Mesendoderm (in vitro differentiated cells): ENCODE measurements around the gene RECQL.

ENCODE experiments used
- DNase-seq: peaks from one replicate; pipeline ENCODE4 v3.0.0; 2013
- H2AK5ac ChIP-seq: 2 replicates; pipeline ENCODE4 v1.6.1; 2013; ENCODE audit warnings: low read length, inconsistent platforms
- H2BK120ac ChIP-seq: 2 replicates; pipeline ENCODE4 v1.6.1; 2013; ENCODE audit warnings: low read depth, mild to moderate bottlenecking, low read length, moderate library complexity, mixed read lengths
- H2BK15ac ChIP-seq: replicated peaks from 2 replicates; pipeline ENCODE4 v1.6.1; 2013; ENCODE audit warnings: low read depth, mild to moderate bottlenecking, moderate library complexity
- H2BK5ac ChIP-seq: 2 replicates; pipeline ENCODE4 v1.6.1; 2013; ENCODE audit warnings: low read length, inconsistent platforms
- H3K18ac ChIP-seq: 2 replicates; pipeline ENCODE4 v1.6.1; 2013; ENCODE audit warnings: mild to moderate bottlenecking, low read length, mixed read lengths
- H3K23ac ChIP-seq: one replicate; pipeline ENCODE4 v1.6.1; 2013; ENCODE audit warnings: low read length
- H3K27ac ChIP-seq: 2 replicates; pipeline ENCODE4 v1.5.1; 2013; ENCODE audit warnings: low read depth, mild to moderate bottlenecking, inconsistent platforms, low read length, moderate library complexity
- H3K27me3 ChIP-seq: 2 replicates; pipeline ENCODE4 v1.6.1; 2013; ENCODE audit warnings: low read length, control low read depth, mild to moderate bottlenecking, inconsistent platforms; ENCODE audit not compliant: insufficient read depth, poor library complexity
- H3K36me3 ChIP-seq: 2 replicates; pipeline ENCODE4 v1.6.1; 2013; ENCODE audit warnings: low read length, inconsistent platforms; ENCODE audit not compliant: control insufficient read depth, insufficient read depth
- H3K4ac ChIP-seq: one replicate; pipeline ENCODE4 v1.6.1; 2013; ENCODE audit warnings: low read depth, mild to moderate bottlenecking, low read length, moderate library complexity
- H3K4me1 ChIP-seq: 2 replicates; pipeline ENCODE4 v1.6.1; 2013; ENCODE audit warnings: low read depth, low read length, inconsistent platforms; ENCODE audit not compliant: control insufficient read depth
- H3K4me2 ChIP-seq: 2 replicates; pipeline ENCODE4 v1.6.1; 2013; ENCODE audit warnings: low read length
- H3K4me3 ChIP-seq: 2 replicates; pipeline ENCODE4 v1.5.1; 2013; ENCODE audit warnings: mild to moderate bottlenecking, low read length
- H3K56ac ChIP-seq: one replicate; pipeline ENCODE4 v1.6.1; 2013; ENCODE audit warnings: low read length
- H3K79me1 ChIP-seq: 2 replicates; pipeline ENCODE4 v1.6.1; 2013; ENCODE audit warnings: low read length, inconsistent platforms
- H3K79me2 ChIP-seq: 2 replicates; pipeline ENCODE4 v1.6.1; 2013; ENCODE audit warnings: mild to moderate bottlenecking, low read length; ENCODE audit not compliant: control insufficient read depth, insufficient read depth
- H3K9ac ChIP-seq: 2 replicates; pipeline ENCODE4 v1.6.1; 2013; ENCODE audit warnings: low read length, inconsistent platforms
- H4K5ac ChIP-seq: one replicate; pipeline ENCODE4 v1.6.1; 2013; ENCODE audit warnings: low read length
- H4K8ac ChIP-seq: one replicate; pipeline ENCODE4 v1.6.1; 2013; ENCODE audit warnings: low read depth, mild to moderate bottlenecking, control low read depth, low read length, moderate library complexity
- WGBS: extraction: QIAGEN DNeasy Blood & Tissue Kit; methylation state at CpG from one replicate; pipeline ENCODE4 v1.1.7; 2013; ENCODE audit warnings: low lambda C conversion rate, missing lambda C conversion rate; ENCODE audit not compliant: insufficient coverage; ENCODE audit errors: extremely low coverage; 5-methylcytosine and 5-hydroxymethylcytosine counted together

RECQL gene

GRCh38 chr12:21542403-21542802 lies 41.0 kb upstream of the RECQL start:
- H3K27ac ChIP-seq = no peak overlapping the region
- no peak overlapping the region for H2AK5ac ChIP-seq
- no peaks in the 10 kb centered on the region for H3K27me3 ChIP-seq
- H2BK120ac ChIP-seq = no peak overlapping the region
- H2BK15ac ChIP-seq = no peak overlapping the region
- H3K56ac ChIP-seq = no peak overlapping the region
- H3K23ac ChIP-seq = no peak overlapping the region
- no peak overlapping the region for H3K9ac ChIP-seq
- no CpG with 5 or more reads among the region's 5 CpGs for WGBS
- H3K4me1 ChIP-seq = no peaks in the 10 kb centered on the region
- H4K8ac ChIP-seq = no peak overlapping the region
- no peak overlapping the region for H3K4me3 ChIP-seq
- no peak overlapping the region for H2BK5ac ChIP-seq
- no peak overlapping the region for H3K4ac ChIP-seq
- H3K4me2 ChIP-seq = no peak overlapping the region
- H3K18ac ChIP-seq = no peak overlapping the region
- no peak for DNase-seq
- H3K36me3 ChIP-seq = no peaks in the 10 kb centered on the region
- H4K5ac ChIP-seq = no peak overlapping the region
- no peaks in the 10 kb centered on the region for H3K79me2 ChIP-seq
- no peaks in the 10 kb centered on the region for H3K79me1 ChIP-seq

GRCh38 chr12:21541773-21542172 lies 40.3 kb upstream of the RECQL start:
- Histone ChIP-seq H3K36me3 (no peaks in the 10 kb centered on the region), H3K27ac (no peak overlapping the region), H3K4ac (no peak overlapping the region), H3K18ac (no peak overlapping the region), H3K9ac (no peak overlapping the region), H3K79me1 (no peaks in the 10 kb centered on the region), H4K8ac (no peak overlapping the region), H3K4me1 (no peaks in the 10 kb centered on the region), H3K4me3 (no peak overlapping the region), H4K5ac (no peak overlapping the region), H3K79me2 (no peaks in the 10 kb centered on the region), H2AK5ac (no peak overlapping the region), H2BK15ac (no peak overlapping the region), H3K4me2 (no peak overlapping the region), H3K56ac (no peak overlapping the region), H2BK120ac (no peak overlapping the region), H3K27me3 (no peaks in the 10 kb centered on the region), H2BK5ac (no peak overlapping the region), H3K23ac (no peak overlapping the region)
- no peak for DNase-seq
- WGBS = no CpG with 5 or more reads among the region's 6 CpGs

- Histone ChIP-seq H4K8ac (no peak overlapping the region), H3K79me2 (no peaks in the 10 kb centered on the region), H2BK5ac (no peak overlapping the region), H3K23ac (no peak overlapping the region), H2BK120ac (no peak overlapping the region), H3K56ac (no peak overlapping the region), H3K18ac (no peak overlapping the region), H3K4me3 (no peak overlapping the region), H3K4ac (no peak overlapping the region), H3K4me2 (no peak overlapping the region), H3K79me1 (no peaks in the 10 kb centered on the region), H2AK5ac (no peak overlapping the region), H3K27ac (no peak overlapping the region), H4K5ac (no peak overlapping the region), H3K27me3 (peaks cover 1% of the 10 kb centered on the region), H3K9ac (no peak overlapping the region), H3K36me3 (no peaks in the 10 kb centered on the region), H2BK15ac (no peak overlapping the region), H3K4me1 (no peaks in the 10 kb centered on the region)
- DNase-seq = no peak
Measured at GRCh38 chr12:21539797-21540196, 38.4 kb upstream of the RECQL start.

- H3K4ac ChIP-seq = no peak overlapping the region
- H3K4me1 ChIP-seq = no peaks in the 10 kb centered on the region
- no peaks in the 10 kb centered on the region for H3K36me3 ChIP-seq
- no peak overlapping the region for H3K9ac ChIP-seq
- DNase-seq = peak; percentile 38
- H3K27ac ChIP-seq = no peak overlapping the region
- H2BK15ac ChIP-seq = no peak overlapping the region
- WGBS = no CpG with 5 or more reads among the region's 5 CpGs
- no peaks in the 10 kb centered on the region for H3K79me1 ChIP-seq
- no peaks in the 10 kb centered on the region for H3K79me2 ChIP-seq
- H2BK5ac ChIP-seq = no peak overlapping the region
- H2BK120ac ChIP-seq = no peak overlapping the region
- no peak overlapping the region for H2AK5ac ChIP-seq
- H3K27me3 ChIP-seq = peaks cover 2% of the 10 kb centered on the region
- no peak overlapping the region for H3K4me2 ChIP-seq
- H3K56ac ChIP-seq = no peak overlapping the region
- H3K23ac ChIP-seq = no peak overlapping the region
- H3K4me3 ChIP-seq = no peak overlapping the region
- H4K5ac ChIP-seq = no peak overlapping the region
- no peak overlapping the region for H4K8ac ChIP-seq
- H3K18ac ChIP-seq = no peak overlapping the region
Measured at GRCh38 chr12:21538061-21538653, 36.7 kb upstream of the RECQL start.

- Histone ChIP-seq H3K27ac (no peak overlapping the region), H3K79me2 (no peaks in the 10 kb centered on the region), H3K23ac (no peak overlapping the region), H3K18ac (no peak overlapping the region), H3K9ac (no peak overlapping the region), H3K4me3 (no peak overlapping the region), H3K56ac (no peak overlapping the region), H3K4me2 (no peak overlapping the region), H2BK120ac (no peak overlapping the region), H3K4ac (no peak overlapping the region), H3K4me1 (no peaks in the 10 kb centered on the region), H2AK5ac (no peak overlapping the region), H4K8ac (no peak overlapping the region), H2BK15ac (no peak overlapping the region), H3K36me3 (no peaks in the 10 kb centered on the region), H4K5ac (no peak overlapping the region), H3K27me3 (peaks cover 4% of the 10 kb centered on the region), H3K79me1 (no peaks in the 10 kb centered on the region), H2BK5ac (no peak overlapping the region)
- DNase-seq = no peak
- no CpG with 5 or more reads among the region's 2 CpGs for WGBS
Measured at GRCh38 chr12:21529456-21529855, 28.0 kb upstream of the RECQL start.

GRCh38 chr12:21528953-21529352 lies 27.5 kb upstream of the RECQL start:
- WGBS = no CpG with 5 or more reads among the region's 5 CpGs
- no peaks in the 10 kb centered on the region for H3K79me2 ChIP-seq
- no peak overlapping the region for H4K5ac ChIP-seq
- no peak overlapping the region for H3K18ac ChIP-seq
- no peak overlapping the region for H3K27ac ChIP-seq
- no peak overlapping the region for H3K56ac ChIP-seq
- no peak overlapping the region for H2BK120ac ChIP-seq
- no peaks in the 10 kb centered on the region for H3K79me1 ChIP-seq
- no peak overlapping the region for H3K23ac ChIP-seq
- DNase-seq = no peak
- no peak overlapping the region for H3K4me2 ChIP-seq
- H2BK5ac ChIP-seq = no peak overlapping the region
- no peak overlapping the region for H2AK5ac ChIP-seq
- H3K36me3 ChIP-seq = no peaks in the 10 kb centered on the region
- no peak overlapping the region for H2BK15ac ChIP-seq
- H3K4ac ChIP-seq = no peak overlapping the region
- no peaks in the 10 kb centered on the region for H3K4me1 ChIP-seq
- no peak overlapping the region for H3K9ac ChIP-seq
- peaks cover 4% of the 10 kb centered on the region for H3K27me3 ChIP-seq
- H3K4me3 ChIP-seq = no peak overlapping the region
- H4K8ac ChIP-seq = no peak overlapping the region
